Kidney epithelial cell (primary cell): ENCODE data around the gene GRXCR2. TPM values are rescaled to one million over a fixed set of nuclear protein-coding genes. Genes with fewer than 3 reads are reported as not detected.
"Not testable (repeated sequence)": the region's sequence is repeated elsewhere in the genome, so short reads cannot be mapped to it uniquely, and the experiment has no call there.

ENCODE experiments used
- DNase-seq: peaks from one replicate; pipeline ENCODE4 v3.0.0-alpha.2; 2010; ENCODE audit warnings: low read depth
- H3K27me3 ChIP-seq: 2 replicates; pipeline ENCODE4 v1.6.0; 2011; ENCODE audit warnings: low read length; ENCODE audit not compliant: control insufficient read depth, insufficient read depth
- H3K36me3 ChIP-seq: 2 replicates; pipeline ENCODE4 v1.5.1; 2011; ENCODE audit warnings: low read length; ENCODE audit not compliant: control insufficient read depth, insufficient read depth
- H3K4me3 ChIP-seq: 2 replicates; pipeline ENCODE4 v1.5.1; 2011; ENCODE audit warnings: low read depth, mild to moderate bottlenecking, control low read depth, low read length
- total RNA-seq: library from RNA; depleted of rRNA; stranded (reverse); fragments of >200 nt; gene quantifications from 2 replicates; pipeline ENCODE4 v1.2.3, GENCODE V29; 2015
- TF ChIP-seq, protein P1 (sequence below): IDR thresholded peaks from 2 replicates; pipeline ENCODE4 v1.5.1; 2011; ENCODE audit warnings: mild to moderate bottlenecking, moderate library complexity, low read length, control low read depth, inconsistent platforms; ENCODE audit not compliant: insufficient read depth, poor library complexity, severe bottlenecking

Gene GRXCR2
- total RNA-seq, 1 donor from 2014 or later = not detected

DNA sequence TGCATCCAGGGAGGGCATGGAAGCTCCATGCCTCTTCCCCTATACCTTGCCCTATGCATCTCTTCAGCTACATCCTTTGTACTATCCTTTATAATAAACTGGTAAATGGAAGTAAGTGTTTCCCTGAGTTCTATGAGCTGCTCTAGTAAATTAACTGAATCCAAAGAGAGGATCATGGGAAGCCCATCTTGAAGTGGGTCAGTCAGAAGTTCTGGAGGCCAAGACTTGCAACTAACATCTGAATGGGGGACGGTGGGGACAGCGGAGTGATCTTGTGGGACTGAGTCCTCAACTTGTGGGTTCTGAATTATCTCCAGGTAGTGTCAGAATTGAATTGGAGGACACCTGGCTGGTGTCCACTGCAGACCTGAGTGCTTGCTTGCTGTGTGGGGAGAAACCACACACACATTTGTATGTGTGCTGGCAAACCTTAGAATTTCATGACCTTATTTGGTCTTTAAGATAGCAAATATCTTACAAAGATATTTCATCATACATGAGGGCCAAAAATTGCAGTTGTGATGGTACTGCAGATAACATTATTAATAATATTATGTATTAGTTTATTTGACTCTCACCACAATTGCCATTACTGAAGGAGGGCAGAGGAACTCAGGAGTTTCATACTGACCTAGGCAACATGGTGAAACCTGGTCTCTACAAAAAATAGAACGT lies 32.2 kb downstream of the GRXCR2 start:
- Histone ChIP-seq H3K36me3 (no peaks in the 10 kb centered on the region), H3K27me3 (no peaks in the 10 kb centered on the region), H3K4me3 (no peak overlapping the region)
- DNase-seq = no peak
- TF ChIP-seq, protein P1, sequence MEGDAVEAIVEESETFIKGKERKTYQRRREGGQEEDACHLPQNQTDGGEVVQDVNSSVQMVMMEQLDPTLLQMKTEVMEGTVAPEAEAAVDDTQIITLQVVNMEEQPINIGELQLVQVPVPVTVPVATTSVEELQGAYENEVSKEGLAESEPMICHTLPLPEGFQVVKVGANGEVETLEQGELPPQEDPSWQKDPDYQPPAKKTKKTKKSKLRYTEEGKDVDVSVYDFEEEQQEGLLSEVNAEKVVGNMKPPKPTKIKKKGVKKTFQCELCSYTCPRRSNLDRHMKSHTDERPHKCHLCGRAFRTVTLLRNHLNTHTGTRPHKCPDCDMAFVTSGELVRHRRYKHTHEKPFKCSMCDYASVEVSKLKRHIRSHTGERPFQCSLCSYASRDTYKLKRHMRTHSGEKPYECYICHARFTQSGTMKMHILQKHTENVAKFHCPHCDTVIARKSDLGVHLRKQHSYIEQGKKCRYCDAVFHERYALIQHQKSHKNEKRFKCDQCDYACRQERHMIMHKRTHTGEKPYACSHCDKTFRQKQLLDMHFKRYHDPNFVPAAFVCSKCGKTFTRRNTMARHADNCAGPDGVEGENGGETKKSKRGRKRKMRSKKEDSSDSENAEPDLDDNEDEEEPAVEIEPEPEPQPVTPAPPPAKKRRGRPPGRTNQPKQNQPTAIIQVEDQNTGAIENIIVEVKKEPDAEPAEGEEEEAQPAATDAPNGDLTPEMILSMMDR = no peak

DNA sequence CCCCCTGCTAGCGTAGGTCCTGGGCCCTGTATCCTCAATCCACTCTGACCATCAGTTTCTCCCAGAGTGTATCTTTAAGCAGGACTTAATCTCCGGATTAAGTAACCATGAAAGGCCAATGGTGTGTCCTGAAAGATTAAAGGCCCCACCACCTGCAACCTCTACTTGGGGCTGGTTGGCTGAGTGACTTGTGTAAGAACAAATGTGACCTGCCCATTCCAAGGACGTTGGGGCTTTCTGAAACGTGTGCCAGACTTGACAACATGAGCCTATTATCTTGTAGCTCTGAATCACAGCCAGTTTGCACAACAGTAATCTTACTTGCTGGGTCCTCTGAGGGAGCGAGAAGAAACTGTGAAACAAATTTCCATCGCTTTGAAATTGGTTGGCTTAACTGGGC lies 34.5 kb downstream of the GRXCR2 start:
- no peak for DNase-seq
- H3K4me3 ChIP-seq = no peak overlapping the region
- H3K27me3 ChIP-seq = no peaks in the 10 kb centered on the region
- no peaks in the 10 kb centered on the region for H3K36me3 ChIP-seq
- TF ChIP-seq, protein P1 = no peak

DNA sequence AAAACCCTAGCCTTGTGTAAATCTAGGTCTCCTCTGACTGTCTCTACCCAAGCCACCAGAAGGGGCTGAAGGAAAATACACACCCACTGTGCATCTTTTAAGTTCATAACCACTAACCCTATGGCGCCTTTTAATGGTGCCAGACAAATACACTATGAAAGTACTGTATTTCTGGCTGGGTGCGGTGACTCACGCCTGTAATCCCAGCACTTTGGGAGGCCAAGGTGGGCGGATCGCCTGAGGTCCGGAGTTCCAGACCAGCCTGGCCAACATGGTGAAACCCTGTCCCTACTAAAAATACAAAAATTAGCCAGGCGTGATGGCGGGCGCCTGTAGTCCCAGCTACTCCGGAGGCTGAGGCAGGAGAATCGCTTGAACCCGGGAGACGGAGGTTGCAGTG lies 36.6 kb downstream of the GRXCR2 start:
- not testable (repeated sequence) for DNase-seq, H3K36me3 ChIP-seq, H3K27me3 ChIP-seq, H3K4me3 ChIP-seq

DNA sequence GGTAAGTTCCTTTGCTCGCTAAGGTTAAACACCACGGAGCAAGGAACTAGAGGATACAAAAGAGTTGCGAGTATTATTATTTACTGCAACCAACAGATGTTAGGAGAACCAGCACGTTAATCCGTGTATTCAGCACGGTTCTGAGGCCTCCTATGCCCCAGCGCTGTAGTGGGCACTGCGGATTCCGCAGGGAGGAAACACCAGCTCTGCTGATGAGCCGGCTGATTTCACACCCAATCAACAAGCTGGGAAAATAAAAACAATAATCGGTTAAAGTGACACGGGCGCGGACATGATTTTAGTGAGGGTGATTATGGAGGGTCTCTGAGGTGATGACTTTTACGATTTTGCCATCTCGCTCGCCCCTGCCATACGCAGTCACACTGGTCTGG lies 37.0 kb downstream of the GRXCR2 start:
- no peak for DNase-seq
- TF ChIP-seq, protein P1 = no peak
- no peaks in the 10 kb centered on the region for H3K36me3 ChIP-seq
- H3K4me3 ChIP-seq = peak overlapping the region; percentile 60
- no peaks in the 10 kb centered on the region for H3K27me3 ChIP-seq

DNA sequence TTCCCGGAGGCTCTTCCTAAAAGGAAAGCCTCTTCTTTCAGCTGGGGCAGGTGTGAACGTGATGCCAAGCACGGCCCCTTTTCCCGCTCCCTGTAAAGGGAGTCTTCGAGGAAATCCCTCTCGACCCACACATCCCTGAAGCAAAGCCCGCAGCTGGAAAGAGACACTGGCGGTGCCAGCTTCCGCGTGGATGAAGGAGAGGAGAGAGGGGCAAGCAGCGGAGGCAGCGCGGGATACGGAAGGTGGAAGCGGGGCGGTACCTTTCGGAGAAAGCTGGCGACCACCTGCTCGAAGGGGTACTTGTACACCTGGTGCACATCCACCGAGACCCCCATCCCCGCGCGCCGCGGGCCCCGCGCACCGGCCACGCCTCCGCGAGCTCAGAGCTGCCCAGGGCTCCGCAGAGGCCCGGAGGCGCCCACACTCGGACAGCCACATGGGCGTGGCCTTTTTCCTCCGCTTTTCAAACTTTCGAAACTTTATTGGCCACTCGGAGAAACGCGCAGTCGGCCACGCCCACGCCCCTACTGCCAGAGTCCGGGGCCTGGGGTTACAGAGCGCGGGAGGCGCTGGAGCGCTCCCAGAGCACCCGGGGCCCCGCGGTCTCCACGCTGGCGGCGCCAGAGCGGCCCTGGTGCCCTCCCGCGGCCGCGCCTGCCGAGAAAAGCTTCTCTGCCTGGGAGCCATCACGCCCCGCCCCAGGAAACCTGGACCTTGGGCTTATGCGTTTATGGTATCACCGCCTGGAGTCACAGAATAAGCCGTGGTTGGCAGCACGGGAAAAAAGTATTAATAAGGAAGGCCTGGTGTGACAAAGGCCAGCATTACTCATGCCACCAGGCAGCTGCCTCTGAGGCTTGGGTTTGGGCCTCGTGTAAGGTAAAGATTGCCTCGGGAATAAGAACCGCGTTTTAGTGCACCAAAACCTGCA lies 37.6 kb downstream of the GRXCR2 start, which contains the start of gene PRELID2:
Gene PRELID2 (minus strand): TSS at position 426 of the 931 bp plus-strand sequence. CDS start 91 bp downstream, at position 335.
- H3K27me3 ChIP-seq = no peaks in the 10 kb centered on the region
- TF ChIP-seq, protein P1 = no peak
- DNase-seq = peak; percentile 45
- peak within 1 kb of the TSS; percentile 60 for H3K4me3 ChIP-seq
- H3K36me3 ChIP-seq = no peaks in the 10 kb centered on the region

DNA sequence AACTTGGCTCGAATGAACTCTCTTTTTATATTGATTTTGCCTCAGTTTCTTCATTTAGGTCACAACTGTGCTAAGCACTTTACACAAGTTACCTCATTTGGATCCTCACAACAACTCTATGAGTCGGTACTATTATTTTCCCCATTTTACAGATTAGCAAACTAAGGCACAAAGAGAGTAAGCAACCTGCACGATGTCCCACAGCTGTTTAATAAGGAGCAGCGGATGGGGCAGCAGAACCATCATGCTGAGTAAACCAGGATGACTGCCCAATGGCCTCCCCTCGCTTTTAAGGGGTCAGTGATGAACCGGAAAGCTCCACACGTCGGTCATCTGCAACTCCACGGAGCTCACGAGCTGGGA lies 38.3 kb downstream of the GRXCR2 start:
- H3K27me3 ChIP-seq = no peaks in the 10 kb centered on the region
- H3K36me3 ChIP-seq = no peaks in the 10 kb centered on the region
- DNase-seq = no peak
- TF ChIP-seq, protein P1 = no peak
- peak overlapping the region; percentile 60 for H3K4me3 ChIP-seq
